CD4-positive, alpha-beta memory T cell (primary cell): Measurements from ENCODE around the gene TMEM45B. TPM values are rescaled to one million over a fixed set of nuclear protein-coding genes. Genes with fewer than 3 reads are reported as not detected.
A peak's percentile ranks its signal among the peaks of the same experiment; 100 is the strongest.
"Not testable (repeated sequence)": the region's sequence is repeated elsewhere in the genome, so short reads cannot be mapped to it uniquely, and the experiment has no call there.

Experiments
- CTCF ChIA-PET: fragments of 350-600 bp; sonication (Branson Sonifier 250); formaldehyde crosslinking; loops from one replicate; lab custom pipeline; 2021; ENCODE audit warnings: inconsistent platforms; ENCODE audit not compliant: partially characterized antibody; lab: Charles Lee
- POLR2A ChIA-PET: fragments of 350-600 bp; sonication (Branson Sonifier 250); formaldehyde crosslinking; loops from one replicate; lab custom pipeline; 2021; ENCODE audit not compliant: partially characterized antibody; lab: Charles Lee
- DNase-seq, 5 donors: peaks; one replicate each; pipeline versions ENCODE4 v3.0.0 to v3.0.0-alpha.2; 2020 to 2022; ENCODE audit warnings: mixed read lengths in 1 of 5
- H3K27ac ChIP-seq: one replicate; pipeline ENCODE4 v1.7.0; 2013; ENCODE audit warnings: low read depth, low read length
- H3K27me3 ChIP-seq: 2 replicates; pipeline ENCODE4 v1.7.0; 2013; ENCODE audit warnings: mild to moderate bottlenecking, low read length, moderate library complexity; ENCODE audit not compliant: insufficient read depth
- H3K36me3 ChIP-seq: 2 replicates; pipeline ENCODE4 v1.7.0; 2013; ENCODE audit warnings: mild to moderate bottlenecking, low read length, moderate library complexity; ENCODE audit not compliant: insufficient read depth
- H3K4me1 ChIP-seq: 2 replicates; pipeline ENCODE4 v1.7.0; 2013; ENCODE audit warnings: mild to moderate bottlenecking, low read length, moderate library complexity; ENCODE audit not compliant: insufficient read depth
- H3K4me3 ChIP-seq, 2 donors: one replicate each; pipeline ENCODE4 v1.7.0; 2013; ENCODE audit warnings: low read length in 2 of 2, mild to moderate bottlenecking in 1 of 2
- H3K9me3 ChIP-seq, 2 donors: one replicate each; pipeline ENCODE4 v1.7.0; 2013; ENCODE audit warnings: low read length in 2 of 2, control low read depth in 1 of 2; ENCODE audit not compliant: control insufficient read depth in 1 of 2
- H3K27ac Mint-ChIP-seq, 7 donors: one replicate each; pipeline ENCODE4 v1.8.0; 2020 to 2021; ENCODE audit warnings: mixed read lengths in 7 of 7, mild to moderate bottlenecking in 6 of 7, inconsistent platforms in 3 of 7, moderate library complexity in 3 of 7
- H3K27me3 Mint-ChIP-seq, 2 donors: one replicate each; pipeline ENCODE4 v1.8.0; 2020 to 2021; ENCODE audit warnings: mixed read lengths in 2 of 2
- H3K36me3 Mint-ChIP-seq, 2 donors: one replicate each; pipeline ENCODE4 v1.8.0; 2020 to 2021; ENCODE audit warnings: mixed read lengths in 2 of 2, inconsistent platforms in 1 of 2, mild to moderate bottlenecking in 1 of 2
- H3K4me1 Mint-ChIP-seq, 4 donors: one replicate each; pipeline ENCODE4 v1.8.0; 2020 to 2021; ENCODE audit warnings: mixed read lengths in 4 of 4, mild to moderate bottlenecking in 1 of 4
- H3K4me3 Mint-ChIP-seq, 8 donors: one replicate each; pipeline ENCODE4 v1.8.0; 2020 to 2021; ENCODE audit warnings: mixed read lengths in 8 of 8, mild to moderate bottlenecking in 7 of 8, moderate library complexity in 6 of 8, inconsistent platforms in 3 of 8
- H3K9me3 Mint-ChIP-seq, 8 donors: one replicate each; pipeline ENCODE4 v1.8.0; 2020 to 2021; ENCODE audit warnings: mixed read lengths in 8 of 8, mild to moderate bottlenecking in 5 of 8, inconsistent platforms in 3 of 8, moderate library complexity in 1 of 8
- intact Hi-C: fragments of 100-400 bp; cut with micrococcal nuclease; formaldehyde crosslinking; loops from one replicate; pipeline ENCODE4 v1.15.1; 2023
- polyA plus RNA-seq, 2 donors: library from polyadenylated mRNA; unstranded; fragments of 300-500 nt; fragmentation: Illumina TruSeq; gene quantifications; one replicate each; pipeline ENCODE4 v1.2.3, GENCODE V29; 2021
- total RNA-seq, 2 experiments: library from RNA; stranded (reverse); gene quantifications; one replicate each; pipeline ENCODE4 v1.2.3, GENCODE V29; 2021

TMEM45B gene
- total and polyA plus RNA-seq, 4 experiments from 2014 or later = 14.0 to 34.4 (median 26.0) TPM

GRCh38 chr11:129817534-129818051 lies 1.9 kb downstream of the TMEM45B start:
- Mint-ChIP-seq H3K36me3 (peaks cover 5 to 18% of the 10 kb centered on the region in 2 donors), H3K27ac (peak overlapping the region in 2 of 7 donors; percentile 18 to 75), H3K27me3 (peaks cover 0 to 14% of the 10 kb centered on the region in 2 donors), H3K4me1 (peaks cover 35 to 55% (median 47%) of the 10 kb centered on the region in 4 donors), H3K9me3 (peaks cover 0 to 12% (median 1%) of the 10 kb centered on the region in 8 donors), H3K4me3 (peak overlapping the region in 7 of 8 donors; percentile 14 to 83 (median 51))
- Histone ChIP-seq H3K27me3 (no peaks in the 10 kb centered on the region), H3K9me3 (no peaks in the 10 kb centered on the region), H3K36me3 (no peaks in the 10 kb centered on the region), H3K4me1 (peaks cover 28% of the 10 kb centered on the region), H3K27ac (no peak overlapping the region), H3K4me3 (no peak overlapping the region)
- DNase-seq = no peak
- intact Hi-C loops = loop anchor here (10.0 kb wide), 1 partner anchor 187 kb away; the partner anchor contains the start of gene PRDM10
- POLR2A ChIA-PET = interaction anchor here (1.4 to 5.6 kb wide), 2 partner anchors 28 to 36 kb away, joined by 4 to 108 read pairs; no protein-coding TSS in a partner anchor
- CTCF ChIA-PET = interaction anchor here (1.5 kb wide), 1 partner anchor 14 kb away, joined by 3 read pairs; no protein-coding TSS in a partner anchor

- CTCF ChIA-PET = interaction anchor here (1.5 kb wide), 1 partner anchor 15 kb away, joined by 3 read pairs; no protein-coding TSS in a partner anchor
- H3K4me3 Mint-ChIP-seq = peak overlapping the region in 2 of 8 donors; percentile 23 to 83
- POLR2A ChIA-PET = interaction anchor here (1.3 kb wide), 1 partner anchor 33 kb away, joined by 3 read pairs; no protein-coding TSS in a partner anchor
These were observed 2.6 kb downstream of the TMEM45B start for GRCh38 chr11:129818236-129818635.

GRCh38 chr11:129819237-129819636 lies 3.6 kb downstream of the TMEM45B start:
- DNase-seq = no peak
- ChIA-PET CTCF (no interaction called here), POLR2A (interaction anchor here (0.9 to 1.3 kb wide), 3 partner anchors 32 to 185 kb away, joined by 3 to 4 read pairs (median 3); no protein-coding TSS in a partner anchor)
- H3K27me3 Mint-ChIP-seq = peaks cover 0 to 14% of the 10 kb centered on the region in 2 donors
- intact Hi-C loops = loop anchor here (10.0 kb wide), 1 partner anchor 186 kb away; the partner anchor contains the start of gene PRDM10
- H3K27ac Mint-ChIP-seq = peak overlapping the region in 1 of 7 donors; percentile 46
- H3K4me1 Mint-ChIP-seq = peaks cover 26 to 38% (median 33%) of the 10 kb centered on the region in 4 donors
- H3K27ac ChIP-seq = no peak overlapping the region
- peaks cover 12% of the 10 kb centered on the region for H3K4me1 ChIP-seq
- no peak overlapping the region for H3K4me3 Mint-ChIP-seq
- peaks cover 4 to 18% of the 10 kb centered on the region in 2 donors for H3K36me3 Mint-ChIP-seq
- no peaks in the 10 kb centered on the region for H3K36me3 ChIP-seq
- H3K4me3 ChIP-seq = no peak overlapping the region
- H3K9me3 ChIP-seq = no peaks in the 10 kb centered on the region
- H3K9me3 Mint-ChIP-seq = peaks cover 0 to 6% (median 0%) of the 10 kb centered on the region in 8 donors
- H3K27me3 ChIP-seq = no peaks in the 10 kb centered on the region

More at GRCh38 chr11:129818236-129818635, 2.6 kb downstream of the TMEM45B start:
- peaks cover 35 to 49% (median 43%) of the 10 kb centered on the region in 4 donors for H3K4me1 Mint-ChIP-seq
- not testable (repeated sequence) for DNase-seq, H3K4me3 ChIP-seq, H3K27me3 ChIP-seq, H3K27ac ChIP-seq, H3K36me3 ChIP-seq, H3K9me3 ChIP-seq
- peaks cover 0 to 12% (median 1%) of the 10 kb centered on the region in 8 donors for H3K9me3 Mint-ChIP-seq
- H3K27me3 Mint-ChIP-seq = peaks cover 0 to 14% of the 10 kb centered on the region in 2 donors
- intact Hi-C loops = loop anchor here (10.0 kb wide), 1 partner anchor 187 kb away; the partner anchor contains the start of gene PRDM10
- H3K36me3 Mint-ChIP-seq = peaks cover 5 to 18% of the 10 kb centered on the region in 2 donors
- peaks cover 22% of the 10 kb centered on the region for H3K4me1 ChIP-seq
- peak overlapping the region in 1 of 7 donors; percentile 31 for H3K27ac Mint-ChIP-seq

GRCh38 chr11:129820228-129820627 lies 4.6 kb downstream of the TMEM45B start:
- intact Hi-C loops, POLR2A ChIA-PET, H3K27ac Mint-ChIP-seq, CTCF ChIA-PET, DNase-seq, H3K9me3 Mint-ChIP-seq, H3K27me3 ChIP-seq, H3K4me3 Mint-ChIP-seq, H3K36me3 ChIP-seq, H3K4me3 ChIP-seq, H3K4me1 ChIP-seq, H3K9me3 ChIP-seq, H3K27ac ChIP-seq: not testable (repeated sequence)
- H3K27me3 Mint-ChIP-seq = peaks cover 0 to 10% of the 10 kb centered on the region in 2 donors
- peaks cover 0 to 18% of the 10 kb centered on the region in 2 donors for H3K36me3 Mint-ChIP-seq
- H3K4me1 Mint-ChIP-seq = peaks cover 18 to 29% (median 23%) of the 10 kb centered on the region in 4 donors

GRCh38 chr11:129823281-129823680 lies 7.6 kb downstream of the TMEM45B start:
- H3K4me3 ChIP-seq, H3K9me3 Mint-ChIP-seq, H3K4me3 Mint-ChIP-seq, intact Hi-C loops, H3K36me3 ChIP-seq, H3K9me3 ChIP-seq, H3K27me3 Mint-ChIP-seq, DNase-seq, H3K27me3 ChIP-seq, H3K4me1 ChIP-seq, H3K27ac ChIP-seq, H3K27ac Mint-ChIP-seq, CTCF ChIA-PET: not testable (repeated sequence)
- H3K4me1 Mint-ChIP-seq = peaks cover 5 to 12% (median 9%) of the 10 kb centered on the region in 4 donors
- H3K36me3 Mint-ChIP-seq = peaks cover 1 to 18% of the 10 kb centered on the region in 2 donors
- POLR2A ChIA-PET = interaction anchor here (1.0 kb wide), 1 partner anchor 7 kb away, joined by 3 read pairs; the partner anchor contains the start of gene TMEM45B

- H3K27me3 ChIP-seq, DNase-seq, H3K4me3 ChIP-seq, H3K4me1 ChIP-seq, H3K27ac Mint-ChIP-seq, intact Hi-C loops, H3K9me3 ChIP-seq, H3K4me3 Mint-ChIP-seq, H3K27me3 Mint-ChIP-seq, CTCF ChIA-PET, H3K27ac ChIP-seq, H3K36me3 ChIP-seq, H3K9me3 Mint-ChIP-seq: not testable (repeated sequence)
- peaks cover 6 to 13% (median 11%) of the 10 kb centered on the region in 4 donors for H3K4me1 Mint-ChIP-seq
- POLR2A ChIA-PET = interaction anchor here (1.0 kb wide), 1 partner anchor 8 kb away, joined by 3 read pairs; the partner anchor contains the start of gene TMEM45B
- peaks cover 4 to 18% of the 10 kb centered on the region in 2 donors for H3K36me3 Mint-ChIP-seq
These were observed 8.2 kb downstream of the TMEM45B start for GRCh38 chr11:129823799-129824198.

- Histone ChIP-seq H3K4me1 (no peaks in the 10 kb centered on the region), H3K27me3 (no peaks in the 10 kb centered on the region), H3K4me3 (no peak overlapping the region), H3K9me3 (no peaks in the 10 kb centered on the region), H3K27ac (no peak overlapping the region), H3K36me3 (no peaks in the 10 kb centered on the region)
- Mint-ChIP-seq H3K27me3 (no peaks in the 10 kb centered on the region), H3K36me3 (peaks cover 4 to 24% of the 10 kb centered on the region in 2 donors), H3K4me3 (no peak overlapping the region), H3K9me3 (no peaks in the 10 kb centered on the region), H3K27ac (no peak overlapping the region), H3K4me1 (peaks cover 6 to 13% (median 11%) of the 10 kb centered on the region in 4 donors)
- POLR2A ChIA-PET = no interaction called here
- DNase-seq = no peak
- CTCF ChIA-PET = no interaction called here
- intact Hi-C loops = no loop called here
These were observed 9.7 kb downstream of the TMEM45B start for GRCh38 chr11:129825380-129825779.
